LNCAP (cell line): ENCODE data around the gene DPH7.

Experiments used
- TF ChIP-seq, protein P1 (sequence below): fragments of 450-650 bp; IDR thresholded peaks from 2 replicates; pipeline ENCODE4 v1.5.1; 2017; ENCODE audit warnings: mild to moderate bottlenecking

Gene DPH7

GRCh38 chr9:137578518-137579258 is at the start of gene DPH7:
DPH7 (minus strand) TSS chr9:137578925; CDS start chr9:137578777, 148 bp downstream.
- TF ChIP-seq, protein P1, sequence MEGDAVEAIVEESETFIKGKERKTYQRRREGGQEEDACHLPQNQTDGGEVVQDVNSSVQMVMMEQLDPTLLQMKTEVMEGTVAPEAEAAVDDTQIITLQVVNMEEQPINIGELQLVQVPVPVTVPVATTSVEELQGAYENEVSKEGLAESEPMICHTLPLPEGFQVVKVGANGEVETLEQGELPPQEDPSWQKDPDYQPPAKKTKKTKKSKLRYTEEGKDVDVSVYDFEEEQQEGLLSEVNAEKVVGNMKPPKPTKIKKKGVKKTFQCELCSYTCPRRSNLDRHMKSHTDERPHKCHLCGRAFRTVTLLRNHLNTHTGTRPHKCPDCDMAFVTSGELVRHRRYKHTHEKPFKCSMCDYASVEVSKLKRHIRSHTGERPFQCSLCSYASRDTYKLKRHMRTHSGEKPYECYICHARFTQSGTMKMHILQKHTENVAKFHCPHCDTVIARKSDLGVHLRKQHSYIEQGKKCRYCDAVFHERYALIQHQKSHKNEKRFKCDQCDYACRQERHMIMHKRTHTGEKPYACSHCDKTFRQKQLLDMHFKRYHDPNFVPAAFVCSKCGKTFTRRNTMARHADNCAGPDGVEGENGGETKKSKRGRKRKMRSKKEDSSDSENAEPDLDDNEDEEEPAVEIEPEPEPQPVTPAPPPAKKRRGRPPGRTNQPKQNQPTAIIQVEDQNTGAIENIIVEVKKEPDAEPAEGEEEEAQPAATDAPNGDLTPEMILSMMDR = peak; percentile 98

DNA sequence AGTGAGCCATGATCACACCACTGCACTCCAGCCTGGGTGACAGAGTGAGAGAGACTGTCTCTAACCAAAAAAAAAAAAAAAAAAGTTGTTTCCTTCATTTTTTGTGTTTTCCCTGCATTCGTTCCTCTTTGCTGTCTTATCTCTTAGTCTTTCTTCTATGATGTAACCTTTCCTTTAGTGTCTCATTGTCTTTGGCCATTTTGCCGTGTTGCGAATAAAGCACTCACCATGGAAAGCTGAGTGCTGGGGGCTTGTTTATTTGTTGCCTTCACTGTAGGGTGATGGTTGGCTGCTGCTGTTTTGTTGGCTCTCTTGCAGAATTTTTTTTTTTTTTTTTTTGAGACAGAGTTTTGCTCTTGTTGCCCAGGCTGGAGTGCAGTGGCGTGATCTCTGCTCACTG is 47.7 kb upstream of the DPH7 start:
- TF ChIP-seq, protein P1 = no peak

- TF ChIP-seq, protein P1 = peak; percentile 18; the same call in 1 of the 2 replicates
These were observed 42.5 kb upstream of the DPH7 start for GRCh38 chr9:137621131-137621757.

DNA sequence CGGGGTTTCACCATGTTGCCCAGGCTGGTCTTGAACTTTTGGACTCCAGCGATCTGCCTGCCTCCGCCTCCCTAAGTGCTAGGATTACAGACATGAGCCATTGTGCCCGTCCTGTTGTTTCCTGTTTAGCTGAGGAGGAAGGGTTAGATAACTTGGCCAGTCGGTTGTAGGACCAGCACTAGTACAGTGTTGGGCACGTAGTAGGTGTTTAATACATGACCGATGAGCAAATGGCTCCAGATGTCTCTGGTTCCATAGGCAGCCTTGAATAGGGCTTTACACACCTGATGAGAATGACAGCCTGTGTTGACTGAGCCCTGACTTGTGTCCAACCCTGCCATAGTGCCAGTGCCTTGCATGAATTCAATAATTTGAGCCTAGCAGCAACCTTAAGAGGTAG is 41.9 kb upstream of the DPH7 start:
- TF ChIP-seq, protein P1 = no peak

- TF ChIP-seq, protein P1 = no peak
These were observed 41.3 kb upstream of the DPH7 start for GRCh38 chr9:137620048-137620405.

DNA sequence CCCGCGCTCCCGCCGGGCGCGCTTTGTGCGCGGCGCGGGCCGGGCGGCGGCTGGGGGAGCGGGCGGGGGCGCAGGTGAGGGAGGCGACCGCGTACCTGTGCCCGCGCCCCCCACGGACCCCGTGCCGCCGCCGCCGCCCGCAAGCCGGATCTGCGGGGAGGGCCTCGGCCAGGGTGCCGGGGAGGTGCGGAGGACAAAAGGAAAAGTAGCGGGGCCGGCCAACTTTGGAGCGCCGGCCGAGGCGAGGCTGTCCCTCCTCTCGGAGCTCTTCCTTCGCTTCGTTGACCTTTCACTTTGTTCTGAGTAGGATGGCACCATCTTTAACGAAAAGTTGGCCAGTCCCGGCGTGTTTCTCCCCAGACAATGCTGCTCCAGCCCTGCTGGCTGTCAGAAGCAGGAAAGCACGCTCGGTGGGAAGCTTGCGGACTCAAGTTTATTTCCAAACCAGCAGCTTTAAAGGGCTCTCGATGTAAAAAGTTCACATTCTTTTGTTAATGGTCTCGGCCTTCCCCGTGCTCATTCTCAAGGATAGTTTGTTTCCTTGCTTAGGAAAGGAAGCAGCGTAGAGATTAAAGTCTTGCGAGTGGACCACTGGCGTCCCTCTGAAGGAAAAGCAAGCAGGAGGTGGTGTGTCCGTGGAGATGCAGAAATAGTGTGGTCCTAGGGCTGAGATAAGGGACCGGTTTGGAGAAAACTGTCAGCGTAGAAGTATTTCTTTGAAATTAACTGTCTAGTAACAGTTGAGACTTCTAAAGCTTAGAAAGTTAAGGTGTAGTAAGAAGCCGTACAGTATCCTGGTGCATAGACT is 40.7 kb upstream of the DPH7 start:
- TF ChIP-seq, protein P1 = no peak

DNA sequence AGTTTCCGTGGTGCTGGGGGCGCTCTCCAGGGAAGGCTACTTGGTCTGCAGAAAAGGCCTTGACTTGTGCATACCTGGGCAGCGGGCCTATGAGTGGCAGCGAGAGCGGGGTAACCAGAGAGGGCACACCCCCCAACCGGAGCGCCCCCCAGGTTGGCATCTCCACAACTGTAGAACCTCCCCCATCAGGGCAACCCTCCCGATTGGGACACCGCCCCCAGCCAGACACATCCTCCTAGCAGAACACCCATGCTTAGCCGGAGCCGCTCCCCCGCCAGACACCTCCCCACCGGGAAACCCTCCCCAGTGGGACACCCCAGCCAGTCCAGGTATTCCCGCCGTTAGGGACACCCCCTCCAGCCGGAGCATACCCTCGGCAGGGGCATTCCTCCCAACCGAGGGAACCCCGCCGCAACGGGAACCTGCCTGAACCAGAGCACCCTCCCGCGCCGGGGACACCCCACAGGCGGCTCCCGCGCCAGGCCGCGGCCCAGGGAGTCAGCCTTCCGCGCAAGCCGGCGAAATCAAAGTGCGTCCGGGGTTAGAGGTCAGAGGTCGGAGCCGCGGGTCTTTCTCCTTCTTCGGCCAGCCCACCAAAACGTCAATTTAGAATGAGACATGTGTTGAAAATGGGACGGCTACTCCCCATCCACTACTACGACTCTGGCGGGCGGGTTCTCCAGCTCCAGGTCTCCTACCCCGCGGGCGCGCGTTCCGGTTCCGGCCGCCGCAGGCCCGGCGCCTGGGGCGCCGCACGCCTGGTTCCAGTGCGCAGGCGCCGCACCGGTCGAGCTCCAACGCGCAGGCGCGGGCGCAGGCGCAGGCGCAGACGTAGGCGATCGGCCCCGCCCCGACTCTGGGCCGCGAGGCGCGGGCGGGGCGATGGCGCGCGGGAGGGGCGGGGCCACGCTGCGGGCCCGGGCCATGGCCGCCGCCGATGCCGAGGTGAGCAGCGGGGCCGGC is 39.7 kb upstream of the DPH7 start, which contains the start of gene EHMT1:
TSS of gene EHMT1 (plus strand) at position 901 of the 963 bp plus-strand sequence. CDS start at position 925, 24 bp downstream.
- TF ChIP-seq, protein P1 = no peak
